Limb (tissue), 2 donors: ENCODE measurements around the gene FIGLA.
"Not testable (repeated sequence)": the region's sequence is repeated elsewhere in the genome, so short reads cannot be mapped to it uniquely, and the experiment has no call there.

Experiments used
- DNase-seq, 2 donors: peaks; one replicate each; pipeline ENCODE4 v3.0.0-alpha.2; 2016; ENCODE audit errors: extremely low spot score in 2 of 2

FIGLA gene

GRCh38 chr2:70808983-70809958 is 18.8 kb upstream of the FIGLA start:
- no peak for DNase-seq

GRCh38 chr2:70807828-70808118 is 17.3 kb upstream of the FIGLA start:
- no peak for DNase-seq

- DNase-seq = no peak
Measured at GRCh38 chr2:70807102-70807827, 16.8 kb upstream of the FIGLA start.

- no peak for DNase-seq
Measured at GRCh38 chr2:70806620-70807019, 16.2 kb upstream of the FIGLA start.

GRCh38 chr2:70806013-70806412 is 15.6 kb upstream of the FIGLA start:
- no peak for DNase-seq

- no peak for DNase-seq
Measured at GRCh38 chr2:70801607-70802263, 11.3 kb upstream of the FIGLA start.

- DNase-seq = no peak
Measured at GRCh38 chr2:70799706-70800105, 9.3 kb upstream of the FIGLA start.

GRCh38 chr2:70797996-70798395 is 7.6 kb upstream of the FIGLA start:
- DNase-seq = not testable (repeated sequence)

GRCh38 chr2:70797506-70797905 is 7.1 kb upstream of the FIGLA start:
- no peak for DNase-seq

- DNase-seq = no peak
Measured at GRCh38 chr2:70796262-70796661, 5.8 kb upstream of the FIGLA start.

- no peak for DNase-seq
Measured at GRCh38 chr2:70795164-70795995, 4.9 kb upstream of the FIGLA start.

GRCh38 chr2:70793450-70793849 is 3.0 kb upstream of the FIGLA start:
- no peak for DNase-seq

GRCh38 chr2:70789304-70790135 is 923 bp downstream of the FIGLA start:
- peak; percentile 67 to 83 for DNase-seq

- DNase-seq = peak; percentile 43 to 67
Measured at GRCh38 chr2:70785137-70785911, 5.1 kb downstream of the FIGLA start.

GRCh38 chr2:70784320-70784719 is 6.1 kb downstream of the FIGLA start:
- DNase-seq = no peak

- peak in 1 of 2 donors; percentile 27 for DNase-seq
Measured at GRCh38 chr2:70779911-70780545, 10.4 kb downstream of the FIGLA start.

- no peak for DNase-seq
Measured at GRCh38 chr2:70779491-70779890, 11.0 kb downstream of the FIGLA start.

GRCh38 chr2:70778676-70779075 is 11.8 kb downstream of the FIGLA start:
- no peak for DNase-seq

GRCh38 chr2:70777450-70777849 is 13.0 kb downstream of the FIGLA start:
- DNase-seq = no peak
